Caki2 (cell line): Measurements from ENCODE around the gene TNNI2. TPM values are rescaled to one million over a fixed set of nuclear protein-coding genes. Genes with fewer than 3 reads are reported as not detected.
"Not testable (repeated sequence)": the region's sequence is repeated elsewhere in the genome, so short reads cannot be mapped to it uniquely, and the experiment has no call there.

Source experiments
- DNase-seq: peaks from one replicate; pipeline ENCODE4 v3.0.0-alpha.2; 2015; ENCODE audit warnings: low read depth
- in situ Hi-C: cut with HindIII; loops from 2 replicates; pipeline ENCODE4 v1.10.0; 2016; ENCODE audit warnings: low sequenced_read_pairs, low pct_unique_long_range_greater_than_20kb, mixed read lengths
- total RNA-seq: library from RNA; depleted of rRNA; stranded (reverse); fragments of >200 nt; shearing (Covaris generic); gene quantifications from 2 replicates; pipeline ENCODE4 v1.2.3, GENCODE V29; 2014; ENCODE audit warnings: low replicate concordance; rRNA removed

The TNNI2 gene
- total RNA-seq, result not detected in 2 replicates

- in situ Hi-C loops, result no loop called here
- no peak for DNase-seq
Observed at GRCh38 chr11:1838426-1839144, at the start of gene TNNI2. Gene TNNI2, plus strand, starts transcription at chr11:1838981. Its CDS starts 716 bp downstream, at chr11:1839697.

- in situ Hi-C loops, result no loop called here
- DNase-seq, result no peak
Observed at GRCh38 chr11:1791912-1792311, 46.9 kb upstream of the TNNI2 start.

GRCh38 chr11:1792461-1792860 is 46.3 kb upstream of the TNNI2 start:
- in situ Hi-C loops, result no loop called here
- DNase-seq, result no peak

- in situ Hi-C loops, result no loop called here
- no peak for DNase-seq
Observed at GRCh38 chr11:1793081-1793480, 45.7 kb upstream of the TNNI2 start.

GRCh38 chr11:1796413-1797011 is 42.3 kb upstream of the TNNI2 start:
- no peak for DNase-seq
- in situ Hi-C loops, result no loop called here

GRCh38 chr11:1797391-1798125 is 41.2 kb upstream of the TNNI2 start:
- no peak for DNase-seq
- in situ Hi-C loops, result no loop called here

GRCh38 chr11:1803246-1803645 is 35.5 kb upstream of the TNNI2 start:
- in situ Hi-C loops, result no loop called here
- no peak for DNase-seq

- in situ Hi-C loops, DNase-seq: not testable (repeated sequence)
Observed at GRCh38 chr11:1803835-1804519, 34.8 kb upstream of the TNNI2 start.

GRCh38 chr11:1805525-1805924 is 33.3 kb upstream of the TNNI2 start:
- DNase-seq, result no peak
- in situ Hi-C loops, result no loop called here

- in situ Hi-C loops, result no loop called here
- DNase-seq, result no peak
Observed at GRCh38 chr11:1807264-1807995, 31.4 kb upstream of the TNNI2 start.

- in situ Hi-C loops, result no loop called here
- no peak for DNase-seq
Observed at GRCh38 chr11:1810761-1811160, 28.0 kb upstream of the TNNI2 start.

- in situ Hi-C loops, result no loop called here
- DNase-seq, result no peak
Observed at GRCh38 chr11:1812274-1812673, 26.5 kb upstream of the TNNI2 start.

GRCh38 chr11:1812801-1813200 is 26.0 kb upstream of the TNNI2 start:
- in situ Hi-C loops, result no loop called here

GRCh38 chr11:1813356-1813755 is 25.4 kb upstream of the TNNI2 start:
- DNase-seq, in situ Hi-C loops: not testable (repeated sequence)

More at GRCh38 chr11:1812801-1813200, 26.0 kb upstream of the TNNI2 start:
- DNase-seq, result no peak

- in situ Hi-C loops, result no loop called here
- DNase-seq, result no peak
Observed at GRCh38 chr11:1814691-1815090, 24.1 kb upstream of the TNNI2 start.

- in situ Hi-C loops, result no loop called here
Observed at GRCh38 chr11:1815311-1815710, 23.5 kb upstream of the TNNI2 start.

GRCh38 chr11:1815751-1816150 is 23.0 kb upstream of the TNNI2 start:
- in situ Hi-C loops, result no loop called here
- no peak for DNase-seq

More at GRCh38 chr11:1815311-1815710, 23.5 kb upstream of the TNNI2 start:
- DNase-seq, result no peak

GRCh38 chr11:1817000-1817399 is 21.8 kb upstream of the TNNI2 start:
- in situ Hi-C loops, result no loop called here

More at GRCh38 chr11:1817000-1817399, 21.8 kb upstream of the TNNI2 start:
- no peak for DNase-seq
